Psoas muscle (tissue), 8 donors: ENCODE results near the gene ADAMTS2. TPM values are rescaled to one million over a fixed set of nuclear protein-coding genes. Genes with fewer than 3 reads are reported as not detected.

Experiments
- ATAC-seq, 4 donors: fragments of 200-7000 bp; cut with Tn5 transposase; one replicate each; pipeline ENCODE4 v1.9.1; 2020; ENCODE audit warnings: moderate library complexity in 3 of 4, mild to moderate bottlenecking in 2 of 4
- DNase-seq, 2 donors: peaks; one replicate each; pipeline ENCODE4 v3.0.0-alpha.2; 2020
- H3K27ac ChIP-seq: fragments of 200-600 bp; one replicate; pipeline ENCODE4 v1.8.0; 2022
- H3K27me3 ChIP-seq, 3 donors: fragments of 200-600 bp in 1 of 3; one replicate each; pipeline versions ENCODE4 v1.6.1 to v1.8.0; 2013 to 2022; ENCODE audit warnings: low read length in 2 of 3, mild to moderate bottlenecking in 2 of 3, moderate library complexity in 1 of 3; ENCODE audit not compliant: insufficient read depth in 3 of 3
- H3K36me3 ChIP-seq, 2 donors: fragments of 200-600 bp in 1 of 2; one replicate each; pipeline versions ENCODE4 v1.6.1 to v1.8.0; 2013 to 2022; ENCODE audit warnings: low read depth in 1 of 2, mild to moderate bottlenecking in 1 of 2, moderate library complexity in 1 of 2; ENCODE audit not compliant: insufficient read depth in 1 of 2
- H3K4me1 ChIP-seq: fragments of 200-600 bp; one replicate; pipeline ENCODE4 v1.8.0; 2022
- H3K4me3 ChIP-seq: fragments of 200-600 bp; one replicate; pipeline ENCODE4 v1.8.0; 2022; ENCODE audit warnings: mild to moderate bottlenecking
- H3K9me3 ChIP-seq: fragments of 200-600 bp; one replicate; pipeline ENCODE4 v1.8.0; 2022
- CTCF ChIP-seq: fragments of 200-600 bp; IDR thresholded peaks from one replicate; pipeline ENCODE4 v1.8.0; 2022; ENCODE audit warnings: antibody characterized with exemption
- WGBS, 3 donors: extraction: QIAGEN DNeasy Blood & Tissue Kit; methylation state at CpG; one replicate each; pipeline versions ENCODE4 v1.1.6 to v1.1.7; 2013; 5-methylcytosine and 5-hydroxymethylcytosine counted together
- intact Hi-C, 2 donors: fragments of 100-400 bp; cut with DNase I; formaldehyde crosslinking; loops; one replicate each; pipeline versions ENCODE4 v1.11.0 to v1.14.2; 2022
- polyA plus RNA-seq, 3 donors: library from polyadenylated mRNA; stranded (reverse); fragments of 200-250 nt; gene quantifications; one replicate each; pipeline ENCODE4 v1.2.3, GENCODE V29; 2013
- total RNA-seq, 4 donors: library from RNA; stranded (reverse); fragmentation: NEBNext Ultra II Directional in 2 of 4; extraction: Animal tissue kit (Norgen Biotek cat#: 25700) in 2 of 4; gene quantifications; one replicate each; pipeline versions ENCODE4 v1.2.1 to v1.2.4, GENCODE V29; 2021 to 2023
- donor health status: healthy with polysubstance abuse.
- donor health status: DM: no; HTN: no; CAD: no; lungs with moderate emphysema.
- donor health status: Bipolar disorder and iron deficiency.
- donor health status: healthy.
- donor health status: DM: yes; HTN: yes; CAD: no.
- donor health status: DM: no; HTN: no; CAD: no.
- donor health status: DM: no; HTN: no; CAD: no.
- donor health status: DM: yes; HTN: yes; CAD: no.

The ADAMTS2 gene
- total and polyA plus RNA-seq, 7 donors = 0.83 to 3.7 (median 2.0) TPM

GRCh38 chr5:179244044-179244443, 101.2 kb downstream of the ADAMTS2 start:
- H3K4me1 ChIP-seq = no peaks in the 10 kb centered on the region
- H3K4me3 ChIP-seq = no peak overlapping the region
- H3K9me3 ChIP-seq = no peaks in the 10 kb centered on the region
- 35 to 44% (median 36%) methylated on average over 5 of the region's 5 CpGs for WGBS, 3 donors
- no peaks in the 10 kb centered on the region for H3K36me3 ChIP-seq
- DNase-seq (no peak), ATAC-seq (no peak)
- peaks cover 0 to 11% (median 0%) of the 10 kb centered on the region in 3 donors for H3K27me3 ChIP-seq
- no peak overlapping the region for H3K27ac ChIP-seq
- intact Hi-C loops = no loop called here
- no peak for TF ChIP-seq CTCF

GRCh38 chr5:179243333-179243732, 101.9 kb downstream of the ADAMTS2 start:
- Histone ChIP-seq H3K9me3 (no peaks in the 10 kb centered on the region), H3K4me1 (no peaks in the 10 kb centered on the region), H3K36me3 (no peaks in the 10 kb centered on the region), H3K4me3 (no peak overlapping the region), H3K27ac (no peak overlapping the region), H3K27me3 (peaks cover 0 to 11% (median 0%) of the 10 kb centered on the region in 3 donors)
- WGBS, 3 donors = 23 to 28% (median 24%) methylated on average over 3 of the region's 3 CpGs
- intact Hi-C loops = no loop called here
- no peak for DNase-seq
- ATAC-seq = peak in 1 of 4 donors; percentile 49
- TF ChIP-seq CTCF = no peak

- WGBS, 3 donors = 85 to 89% (median 88%) methylated on average over 6 of the region's 6 CpGs
- no peak for ATAC-seq
These were observed 102.6 kb downstream of the ADAMTS2 start for GRCh38 chr5:179242676-179243075.

GRCh38 chr5:179241764-179242370, 103.4 kb downstream of the ADAMTS2 start:
- Histone ChIP-seq H3K4me1 (no peaks in the 10 kb centered on the region), H3K36me3 (no peaks in the 10 kb centered on the region), H3K27me3 (peaks cover 0 to 11% (median 0%) of the 10 kb centered on the region in 3 donors), H3K4me3 (no peak overlapping the region), H3K9me3 (peaks cover 4% of the 10 kb centered on the region), H3K27ac (no peak overlapping the region)
- no peak for TF ChIP-seq CTCF
- DNase-seq (no peak), ATAC-seq (no peak)
- 41 to 53% (median 52%) methylated on average over 11 of the region's 11 CpGs for WGBS, 3 donors
- intact Hi-C loops = no loop called here

More at GRCh38 chr5:179242676-179243075, 102.6 kb downstream of the ADAMTS2 start:
- Histone ChIP-seq H3K9me3 (no peaks in the 10 kb centered on the region), H3K4me3 (no peak overlapping the region), H3K27me3 (peaks cover 0 to 11% (median 0%) of the 10 kb centered on the region in 3 donors), H3K27ac (no peak overlapping the region), H3K4me1 (no peaks in the 10 kb centered on the region), H3K36me3 (no peaks in the 10 kb centered on the region)
- intact Hi-C loops = no loop called here
- no peak for TF ChIP-seq CTCF
- DNase-seq = no peak

GRCh38 chr5:179241175-179241574, 104.1 kb downstream of the ADAMTS2 start:
- no peaks in the 10 kb centered on the region for H3K4me1 ChIP-seq
- DNase-seq = peak in 1 of 2 donors; percentile 55
- intact Hi-C loops = no loop called here
- TF ChIP-seq CTCF = no peak
- WGBS, 3 donors = 40 to 66% (median 42%) methylated on average over 15 of the region's 15 CpGs
- H3K27me3 ChIP-seq = peaks cover 0 to 11% (median 0%) of the 10 kb centered on the region in 3 donors
- no peaks in the 10 kb centered on the region for H3K36me3 ChIP-seq
- H3K4me3 ChIP-seq = no peak overlapping the region
- no peak for ATAC-seq
- no peak overlapping the region for H3K27ac ChIP-seq
- H3K9me3 ChIP-seq = peaks cover 4% of the 10 kb centered on the region
